OCI-LY7 (cell line): ENCODE data around the gene ARHGEF19. TPM values are rescaled to one million over a fixed set of nuclear protein-coding genes. Genes with fewer than 3 reads are reported as not detected.

ENCODE experiments used
- BruUV-seq: library from RNA; stranded (reverse); fragments of 400-500 nt; replicated peaks from 2 replicates; lab custom pipeline; 2021; lab: Mats Ljungman, UMichigan
- CTCF ChIA-PET: fragments of 300-600 bp; sonication (Branson Sonifier 250); formaldehyde crosslinking; loops from one replicate; lab custom pipeline; 2022; ENCODE audit warnings: antibody characterized with exemption; ENCODE audit not compliant: unreplicated experiment; lab: Charles Lee
- POLR2A ChIA-PET: fragments of 300-600 bp; sonication (Branson Sonifier 250); formaldehyde crosslinking; loops from one replicate; lab custom pipeline; 2022; ENCODE audit warnings: antibody characterized with exemption; lab: Charles Lee
- DNase-seq: peaks from one replicate; pipeline ENCODE4 v3.0.0-alpha.2; 2015; ENCODE audit warnings: low spot score
- H2AFZ ChIP-seq: fragments of 200-600 bp; sonication (generic), shearing (Covaris generic); 2 replicates; pipeline ENCODE4 v1.6.1; 2014; ENCODE audit warnings: mild to moderate bottlenecking, antibody characterized with exemption, low read length, moderate library complexity
- H3K27ac ChIP-seq: fragments of 200-600 bp; sonication (generic); 2 replicates; pipeline ENCODE4 v1.5.1; 2014; ENCODE audit warnings: mixed run types, low read depth, mild to moderate bottlenecking, moderate library complexity, low read length, inconsistent platforms; ENCODE audit not compliant: poor library complexity, severe bottlenecking
- H3K36me3 ChIP-seq: fragments of 200-600 bp; sonication (generic); 2 replicates; pipeline ENCODE4 v1.6.1; 2014; ENCODE audit warnings: mild to moderate bottlenecking, antibody characterized with exemption, low read length, moderate library complexity, mixed read lengths; ENCODE audit not compliant: insufficient read depth
- H3K4me1 ChIP-seq: fragments of 200-600 bp; sonication (generic); 2 replicates; pipeline ENCODE4 v1.5.1; 2014; ENCODE audit warnings: mild to moderate bottlenecking, low read length; ENCODE audit not compliant: insufficient read depth, poor library complexity, severe bottlenecking
- H3K4me2 ChIP-seq: fragments of 200-600 bp; sonication (generic); 2 replicates; pipeline ENCODE4 v1.6.1; 2014; ENCODE audit warnings: mild to moderate bottlenecking, low read length
- H3K4me3 ChIP-seq: fragments of 200-600 bp; sonication (generic); 2 replicates; pipeline ENCODE4 v1.5.1; 2014; ENCODE audit warnings: mild to moderate bottlenecking, low read depth, low read length; ENCODE audit not compliant: poor library complexity, severe bottlenecking
- H3K79me2 ChIP-seq: fragments of 200-600 bp; sonication (generic); 2 replicates; pipeline ENCODE4 v1.6.1; 2016; ENCODE audit warnings: low read depth, mild to moderate bottlenecking, low read length, moderate library complexity, mixed read lengths; ENCODE audit not compliant: insufficient read depth
- H3K9me2 ChIP-seq: fragments of 200-600 bp; sonication (generic); 2 replicates; pipeline ENCODE4 v1.6.1; 2016; ENCODE audit warnings: mild to moderate bottlenecking, low read length, mixed read lengths; ENCODE audit not compliant: insufficient read depth
- H3K9me3 ChIP-seq: fragments of 200-600 bp; sonication (generic); 2 replicates; pipeline ENCODE4 v1.6.1; 2014; ENCODE audit warnings: mild to moderate bottlenecking, mixed run types, low read length, mixed read lengths
- H4K20me1 ChIP-seq: fragments of 200-600 bp; sonication (generic); 2 replicates; pipeline ENCODE4 v1.6.1; 2014; ENCODE audit warnings: mild to moderate bottlenecking, antibody characterized with exemption, low read length, moderate library complexity, mixed read lengths; ENCODE audit not compliant: insufficient read depth
- EZH2phosphoT487 ChIP-seq: fragments of 200-600 bp; sonication (generic); IDR thresholded peaks from 2 replicates; pipeline ENCODE4 v1.6.1; 2018; ENCODE audit warnings: low read depth, borderline replicate concordance, mild to moderate bottlenecking, mixed run types, antibody characterized with exemption, low read length, moderate library complexity, mixed read lengths
- intact Hi-C: fragments of 100-400 bp; cut with micrococcal nuclease; formaldehyde crosslinking; loops from one replicate; pipeline ENCODE4 v1.10.0; 2022; ENCODE audit not compliant: unreplicated experiment
- total RNA-seq, 2 experiments: library from RNA; depleted of rRNA in 1 of 2; stranded (reverse); fragments of >200 nt in 1 of 2; shearing (Covaris generic) in 1 of 2; gene quantifications; 2 replicates each; pipeline ENCODE4 v1.2.3, GENCODE V29; 2014 to 2022
- TF ChIP-seq, protein P1 (sequence below): fragments of 200-600 bp; sonication (generic); conservative IDR thresholded peaks from 2 replicates; pipeline ENCODE4 v1.5.1; 2014; ENCODE audit warnings: mild to moderate bottlenecking, antibody characterized with exemption, low read length, moderate library complexity, mixed read lengths

ARHGEF19 gene
- total RNA-seq, 2 experiments from 2014 or later = 2.7 to 6.2 TPM

DNA sequence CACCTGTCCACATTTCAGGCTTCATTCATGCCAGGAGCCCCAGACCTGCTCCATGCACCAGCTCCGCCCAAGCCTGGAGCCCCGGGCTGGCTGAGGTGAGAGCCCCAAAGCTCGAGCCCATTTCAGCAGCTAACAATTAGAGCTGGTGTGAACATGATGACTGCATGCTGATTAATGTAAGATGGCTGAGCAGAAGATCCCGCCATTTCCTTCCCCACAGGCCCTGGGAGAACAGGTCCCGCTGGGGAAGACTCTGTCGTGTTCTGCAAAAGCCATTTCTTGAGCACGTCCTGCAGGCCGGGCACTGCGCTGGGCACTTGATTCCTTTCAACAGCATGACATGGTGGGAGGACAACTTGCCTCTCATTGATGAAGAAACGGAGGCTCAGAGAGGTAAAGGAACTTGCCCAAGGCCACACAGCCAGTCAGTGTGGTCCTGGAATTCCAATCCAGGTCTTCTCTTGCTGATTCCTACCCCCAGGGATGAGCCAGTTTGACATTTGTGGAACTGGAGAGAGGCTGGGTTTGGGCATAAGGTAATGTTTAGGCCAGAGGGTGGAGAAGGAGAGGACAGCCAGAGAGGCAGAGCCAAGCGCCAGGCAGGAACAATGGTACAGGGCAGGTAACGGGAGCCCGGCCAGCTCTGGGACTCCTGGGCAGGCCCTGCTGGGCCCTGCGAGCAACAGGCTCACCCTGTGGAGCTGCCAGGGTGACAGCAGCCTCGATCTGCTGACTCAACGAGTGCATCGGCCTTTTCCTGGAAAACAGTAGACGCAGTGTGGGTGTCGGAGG is 28.5 kb downstream of the ARHGEF19 start:
- no peak for TF ChIP-seq EZH2phosphoT487
- TF ChIP-seq, protein P1, sequence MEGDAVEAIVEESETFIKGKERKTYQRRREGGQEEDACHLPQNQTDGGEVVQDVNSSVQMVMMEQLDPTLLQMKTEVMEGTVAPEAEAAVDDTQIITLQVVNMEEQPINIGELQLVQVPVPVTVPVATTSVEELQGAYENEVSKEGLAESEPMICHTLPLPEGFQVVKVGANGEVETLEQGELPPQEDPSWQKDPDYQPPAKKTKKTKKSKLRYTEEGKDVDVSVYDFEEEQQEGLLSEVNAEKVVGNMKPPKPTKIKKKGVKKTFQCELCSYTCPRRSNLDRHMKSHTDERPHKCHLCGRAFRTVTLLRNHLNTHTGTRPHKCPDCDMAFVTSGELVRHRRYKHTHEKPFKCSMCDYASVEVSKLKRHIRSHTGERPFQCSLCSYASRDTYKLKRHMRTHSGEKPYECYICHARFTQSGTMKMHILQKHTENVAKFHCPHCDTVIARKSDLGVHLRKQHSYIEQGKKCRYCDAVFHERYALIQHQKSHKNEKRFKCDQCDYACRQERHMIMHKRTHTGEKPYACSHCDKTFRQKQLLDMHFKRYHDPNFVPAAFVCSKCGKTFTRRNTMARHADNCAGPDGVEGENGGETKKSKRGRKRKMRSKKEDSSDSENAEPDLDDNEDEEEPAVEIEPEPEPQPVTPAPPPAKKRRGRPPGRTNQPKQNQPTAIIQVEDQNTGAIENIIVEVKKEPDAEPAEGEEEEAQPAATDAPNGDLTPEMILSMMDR = no peak
- POLR2A ChIA-PET = no interaction called here
- no TSS peak for BruUV-seq
- H3K9me2 ChIP-seq = no peaks in the 10 kb centered on the region
- H3K4me1 ChIP-seq = no peaks in the 10 kb centered on the region
- CTCF ChIA-PET = interaction anchor here (0.6 kb wide), 1 partner anchor 101 kb away, joined by 5 read pairs; no protein-coding TSS in a partner anchor
- no peak overlapping the region for H3K4me2 ChIP-seq
- H3K27ac ChIP-seq = no peak overlapping the region
- H3K9me3 ChIP-seq = no peaks in the 10 kb centered on the region
- no peak for DNase-seq
- H3K79me2 ChIP-seq = no peaks in the 10 kb centered on the region
- no peak overlapping the region for H2AFZ ChIP-seq
- no peaks in the 10 kb centered on the region for H3K36me3 ChIP-seq
- no peaks in the 10 kb centered on the region for H4K20me1 ChIP-seq
- H3K4me3 ChIP-seq = no peak overlapping the region
- intact Hi-C loops = loop anchor here (10.0 kb wide), 1 partner anchor 179 kb away; the partner anchor contains the start of gene SRARP

DNA sequence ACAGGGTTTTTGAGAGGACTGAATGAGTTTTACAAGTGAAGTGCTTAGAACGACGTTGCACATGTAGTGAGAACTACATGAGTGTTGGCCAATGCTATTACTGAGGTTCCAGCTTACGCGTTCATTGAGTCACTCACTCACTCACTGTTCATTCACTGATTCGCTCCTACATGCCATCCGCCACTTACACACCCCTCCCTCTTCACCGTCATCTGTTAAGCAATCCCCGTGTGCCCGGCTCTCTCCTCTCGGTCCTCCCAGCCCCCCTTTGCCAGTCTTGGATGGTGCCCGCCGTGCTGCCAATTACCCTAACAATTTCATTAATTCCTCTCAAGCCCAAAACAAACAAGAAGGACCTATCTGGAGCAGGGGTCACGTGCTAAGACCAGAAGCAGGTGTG is 29.3 kb downstream of the ARHGEF19 start:
- Histone ChIP-seq H3K79me2 (no peaks in the 10 kb centered on the region), H3K27ac (no peak overlapping the region), H3K4me2 (no peak overlapping the region), H3K36me3 (no peaks in the 10 kb centered on the region), H3K9me2 (no peaks in the 10 kb centered on the region), H2AFZ (no peak overlapping the region), H4K20me1 (no peaks in the 10 kb centered on the region), H3K4me1 (no peaks in the 10 kb centered on the region), H3K9me3 (no peaks in the 10 kb centered on the region), H3K4me3 (no peak overlapping the region)
- no TSS peak for BruUV-seq
- CTCF ChIA-PET = no interaction called here
- intact Hi-C loops = loop anchor here (10.0 kb wide), 1 partner anchor 178 kb away; the partner anchor contains the start of gene SRARP
- POLR2A ChIA-PET = interaction anchor here (0.5 kb wide), 1 partner anchor 97 kb away, joined by 4 read pairs; no protein-coding TSS in a partner anchor
- TF ChIP-seq EZH2phosphoT487 = no peak
- TF ChIP-seq, protein P1 = no peak
- DNase-seq = no peak
